A673 (cell line): ENCODE measurements around the gene PADI3.

ENCODE experiments used
- CTCF ChIP-seq: fragments of 300-800, 200-600 bp; sonication (generic); conservative IDR thresholded peaks from 2 replicates; pipeline ENCODE4 v1.5.1; 2017; ENCODE audit warnings: low read depth, mild to moderate bottlenecking, antibody characterized with exemption, low read length, moderate library complexity, mixed read lengths
- EZH2 ChIP-seq: fragments of 200-600 bp; sonication (generic); IDR thresholded peaks from 2 replicates; pipeline ENCODE4 v1.6.1; 2017; ENCODE audit warnings: borderline replicate concordance, low read depth, mild to moderate bottlenecking, mixed read lengths, antibody characterized with exemption, low read length; ENCODE audit not compliant: poor library complexity, severe bottlenecking

GRCh38 chr1:17315542-17316130, 66.7 kb downstream of the PADI3 start:
- TF ChIP-seq CTCF (no peak), EZH2 (no peak)
